Keratinocyte (primary cell): ENCODE data around the gene PDE11A.

Source experiments
- EZH2 ChIP-seq: IDR thresholded peaks from one replicate; pipeline ENCODE4 v1.6.1; 2012; ENCODE audit warnings: inconsistent platforms, mild to moderate bottlenecking, low read length, moderate library complexity
- TF ChIP-seq, protein P1 (sequence below), 3 experiments: IDR thresholded peaks in 1 of 3; conservative IDR thresholded peaks in 1 of 3; optimal IDR thresholded peaks in 1 of 3; 2 replicates in 2 of 3; 3 replicates in 1 of 3; pipeline versions ENCODE3 to v1.5.1; 2011; ENCODE audit warnings: low read length in 3 of 3, mild to moderate bottlenecking in 3 of 3, moderate library complexity in 2 of 3, control low read depth in 1 of 3, inconsistent platforms in 1 of 3; ENCODE audit not compliant: insufficient read depth in 2 of 3; ENCODE audit errors: extremely low read depth in 1 of 3

DNA sequence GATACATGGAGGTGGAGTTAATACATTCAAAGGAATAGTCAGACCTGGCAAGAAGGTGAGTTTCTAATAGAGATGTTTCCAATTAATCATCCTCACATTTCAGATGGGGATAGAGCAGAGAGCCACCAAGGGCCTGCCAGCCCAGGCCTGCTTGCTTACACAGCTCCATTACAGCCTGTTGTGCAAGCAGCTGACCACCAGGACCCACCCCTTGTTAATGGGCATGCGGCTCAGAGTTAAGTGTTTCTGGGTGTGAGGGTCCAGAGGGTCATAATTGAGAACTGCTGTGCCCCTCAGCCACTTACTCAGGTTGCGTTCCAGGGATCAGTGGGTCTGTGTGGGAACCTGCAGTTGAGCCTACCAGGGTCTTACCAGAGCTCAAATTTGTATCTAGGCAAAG is 480.2 kb downstream of the PDE11A start:
- TF ChIP-seq, protein P1, sequence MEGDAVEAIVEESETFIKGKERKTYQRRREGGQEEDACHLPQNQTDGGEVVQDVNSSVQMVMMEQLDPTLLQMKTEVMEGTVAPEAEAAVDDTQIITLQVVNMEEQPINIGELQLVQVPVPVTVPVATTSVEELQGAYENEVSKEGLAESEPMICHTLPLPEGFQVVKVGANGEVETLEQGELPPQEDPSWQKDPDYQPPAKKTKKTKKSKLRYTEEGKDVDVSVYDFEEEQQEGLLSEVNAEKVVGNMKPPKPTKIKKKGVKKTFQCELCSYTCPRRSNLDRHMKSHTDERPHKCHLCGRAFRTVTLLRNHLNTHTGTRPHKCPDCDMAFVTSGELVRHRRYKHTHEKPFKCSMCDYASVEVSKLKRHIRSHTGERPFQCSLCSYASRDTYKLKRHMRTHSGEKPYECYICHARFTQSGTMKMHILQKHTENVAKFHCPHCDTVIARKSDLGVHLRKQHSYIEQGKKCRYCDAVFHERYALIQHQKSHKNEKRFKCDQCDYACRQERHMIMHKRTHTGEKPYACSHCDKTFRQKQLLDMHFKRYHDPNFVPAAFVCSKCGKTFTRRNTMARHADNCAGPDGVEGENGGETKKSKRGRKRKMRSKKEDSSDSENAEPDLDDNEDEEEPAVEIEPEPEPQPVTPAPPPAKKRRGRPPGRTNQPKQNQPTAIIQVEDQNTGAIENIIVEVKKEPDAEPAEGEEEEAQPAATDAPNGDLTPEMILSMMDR (optimal IDR thresholded peaks at IDR 0.05 in 1 of 3, IDR thresholded peaks at IDR 0.05 in 1 of 3, conservative IDR thresholded peaks at IDR 0.05 in 1 of 3; ENCODE audit: extremely low read depth in 1 of 3, insufficient read depth in 2 of 3, low read length in 3 of 3) = no peak
- no peak for TF ChIP-seq EZH2
